Calu3 (cell line): ENCODE measurements around the gene APC2. TPM values are rescaled to one million over a fixed set of nuclear protein-coding genes. Genes with fewer than 3 reads are reported as not detected.

ENCODE experiments used
- BruUV-seq: library from RNA; stranded (reverse); fragments of 400-500 nt; replicated peaks from 2 replicates; lab custom pipeline; 2021; lab: Mats Ljungman, UMichigan
- CTCF ChIA-PET: fragments of 300-600 bp; sonication (Branson Sonifier 250); formaldehyde crosslinking; loops from one replicate; lab custom pipeline; 2022; ENCODE audit warnings: antibody characterized with exemption; lab: Charles Lee
- DNase-seq: peaks from one replicate; pipeline ENCODE4 v3.0.0; 2022
- H3K27ac Mint-ChIP-seq: one replicate; pipeline ENCODE4 v1.8.0; 2022; ENCODE audit warnings: mixed read lengths; ENCODE audit not compliant: unreplicated experiment
- H3K27me3 Mint-ChIP-seq: one replicate; pipeline ENCODE4 v1.8.0; 2022; ENCODE audit warnings: mixed read lengths; ENCODE audit not compliant: unreplicated experiment
- H3K36me3 Mint-ChIP-seq: one replicate; pipeline ENCODE4 v1.8.0; 2022; ENCODE audit warnings: mild to moderate bottlenecking, moderate library complexity, mixed read lengths; ENCODE audit not compliant: insufficient read depth, unreplicated experiment
- H3K4me1 Mint-ChIP-seq: one replicate; pipeline ENCODE4 v1.8.0; 2022; ENCODE audit warnings: mild to moderate bottlenecking, low read depth, mixed read lengths; ENCODE audit not compliant: unreplicated experiment
- H3K4me3 Mint-ChIP-seq: one replicate; pipeline ENCODE4 v1.8.0; 2022; ENCODE audit warnings: mild to moderate bottlenecking, low read depth, moderate library complexity, mixed read lengths; ENCODE audit not compliant: unreplicated experiment
- H3K9me3 Mint-ChIP-seq: one replicate; pipeline ENCODE4 v1.8.0; 2022; ENCODE audit warnings: low read depth, mixed read lengths; ENCODE audit not compliant: unreplicated experiment
- intact Hi-C: fragments of 100-400 bp; cut with micrococcal nuclease; formaldehyde crosslinking; loops from one replicate; pipeline ENCODE4 v1.10.0; 2022; ENCODE audit not compliant: unreplicated experiment
- total RNA-seq: library from RNA; stranded (reverse); gene quantifications from 2 replicates; pipeline ENCODE4 v1.2.3, GENCODE V29; 2022
- TF ChIP-seq, protein P1 (sequence below): fragments of 200-600 bp; IDR thresholded peaks from one replicate; pipeline ENCODE4 v1.8.0; 2022; ENCODE audit warnings: antibody characterized with exemption; ENCODE audit not compliant: unreplicated experiment

Gene APC2
- total RNA-seq, 1 experiment from 2014 or later, result 0.12 TPM

DNA sequence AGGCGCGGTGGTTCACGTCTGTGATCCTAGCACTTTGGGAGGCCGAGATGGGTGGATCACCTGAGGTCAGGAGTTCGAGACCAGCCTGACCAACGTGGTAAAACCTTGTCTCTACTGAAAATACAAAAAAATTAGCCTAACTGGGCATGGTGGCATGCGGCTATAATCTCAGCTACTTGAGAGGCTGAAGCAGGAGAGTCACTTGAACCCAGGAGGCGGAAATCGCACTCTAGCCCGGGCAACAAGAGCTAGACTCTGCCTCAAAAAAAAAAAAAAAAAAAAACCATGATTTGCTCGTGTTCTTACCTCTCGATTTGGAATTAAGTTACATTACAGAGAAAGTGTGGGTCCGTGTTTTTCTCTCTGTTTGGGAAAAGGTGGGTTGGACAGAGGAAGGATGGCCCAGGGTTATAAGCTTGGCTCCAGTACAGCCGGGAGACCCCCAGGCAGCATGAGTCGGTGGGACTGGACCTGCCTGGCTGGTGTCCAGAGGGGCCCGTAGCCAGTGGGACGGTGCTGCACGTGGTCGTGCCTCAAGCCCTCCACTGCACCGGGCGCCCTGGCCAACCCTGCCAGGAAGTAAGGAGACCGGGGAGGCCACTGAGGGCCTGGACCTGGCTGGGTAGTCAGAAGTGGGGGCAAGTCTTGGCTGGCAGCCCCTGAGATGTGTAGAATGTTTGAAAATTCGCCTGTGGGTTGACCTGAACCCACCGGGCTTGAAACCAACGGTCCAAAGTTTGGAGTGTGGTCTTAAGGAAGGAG lies 8.1 kb upstream of the APC2 start:
- Mint-ChIP-seq H3K27ac (no peak overlapping the region), H3K4me3 (no peak overlapping the region), H3K9me3 (no peaks in the 10 kb centered on the region), H3K4me1 (no peaks in the 10 kb centered on the region), H3K27me3 (peaks cover 3% of the 10 kb centered on the region), H3K36me3 (peaks cover 71% of the 10 kb centered on the region)
- intact Hi-C loops, result no loop called here
- CTCF ChIA-PET, result no interaction called here
- TF ChIP-seq, protein P1, sequence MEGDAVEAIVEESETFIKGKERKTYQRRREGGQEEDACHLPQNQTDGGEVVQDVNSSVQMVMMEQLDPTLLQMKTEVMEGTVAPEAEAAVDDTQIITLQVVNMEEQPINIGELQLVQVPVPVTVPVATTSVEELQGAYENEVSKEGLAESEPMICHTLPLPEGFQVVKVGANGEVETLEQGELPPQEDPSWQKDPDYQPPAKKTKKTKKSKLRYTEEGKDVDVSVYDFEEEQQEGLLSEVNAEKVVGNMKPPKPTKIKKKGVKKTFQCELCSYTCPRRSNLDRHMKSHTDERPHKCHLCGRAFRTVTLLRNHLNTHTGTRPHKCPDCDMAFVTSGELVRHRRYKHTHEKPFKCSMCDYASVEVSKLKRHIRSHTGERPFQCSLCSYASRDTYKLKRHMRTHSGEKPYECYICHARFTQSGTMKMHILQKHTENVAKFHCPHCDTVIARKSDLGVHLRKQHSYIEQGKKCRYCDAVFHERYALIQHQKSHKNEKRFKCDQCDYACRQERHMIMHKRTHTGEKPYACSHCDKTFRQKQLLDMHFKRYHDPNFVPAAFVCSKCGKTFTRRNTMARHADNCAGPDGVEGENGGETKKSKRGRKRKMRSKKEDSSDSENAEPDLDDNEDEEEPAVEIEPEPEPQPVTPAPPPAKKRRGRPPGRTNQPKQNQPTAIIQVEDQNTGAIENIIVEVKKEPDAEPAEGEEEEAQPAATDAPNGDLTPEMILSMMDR, result no peak
- no TSS peak for BruUV-seq
- DNase-seq, result no peak

DNA sequence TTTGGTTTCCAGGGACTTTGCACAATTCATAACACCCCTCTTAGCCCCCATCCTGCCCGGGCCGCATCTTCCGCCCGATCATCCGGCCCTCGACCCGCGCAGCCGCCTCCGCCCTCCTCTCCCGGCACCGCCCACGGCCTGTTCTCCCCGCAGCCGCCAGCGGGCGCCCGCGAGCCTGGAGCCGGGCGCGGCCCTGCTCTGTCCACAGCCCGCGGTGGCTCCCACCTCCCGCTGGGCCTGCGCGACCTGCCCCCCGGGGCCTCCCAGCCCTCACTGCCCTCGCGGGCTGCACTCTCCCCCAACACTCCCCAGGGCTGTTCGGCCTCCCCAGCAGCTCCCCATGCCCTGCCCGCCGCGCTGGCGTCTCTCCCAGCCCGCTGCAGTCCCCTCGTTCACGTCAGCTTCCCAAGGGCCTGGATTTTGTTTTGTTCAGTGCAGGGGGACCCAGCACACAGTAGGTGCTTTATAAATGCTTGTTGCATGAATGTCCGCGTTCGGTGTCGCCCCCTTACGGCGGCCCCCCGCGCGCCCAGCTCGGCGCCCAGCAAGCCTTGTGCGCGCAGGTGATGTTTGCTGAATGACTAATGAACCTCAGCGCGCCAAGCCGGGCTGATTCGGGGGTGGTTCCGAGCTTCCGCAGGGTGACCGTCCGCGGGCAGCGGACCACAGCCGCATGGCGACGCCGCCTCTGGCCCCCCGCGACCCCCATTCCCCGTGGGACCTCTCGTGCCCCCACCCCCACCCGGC lies 4.6 kb upstream of the APC2 start:
- intact Hi-C loops, result no loop called here
- BruUV-seq, result no TSS peak
- DNase-seq, result peak; percentile 72
- Mint-ChIP-seq H3K27me3 (peaks cover 37% of the 10 kb centered on the region), H3K4me3 (peak overlapping the region; percentile 69), H3K9me3 (no peaks in the 10 kb centered on the region), H3K36me3 (peaks cover 53% of the 10 kb centered on the region), H3K4me1 (no peaks in the 10 kb centered on the region), H3K27ac (no peak overlapping the region)
- CTCF ChIA-PET, result interaction anchor here (1.0 kb wide), 1 partner anchor 9 kb away, joined by 3 read pairs; no protein-coding TSS in a partner anchor
- TF ChIP-seq, protein P1, result peak; percentile 65

DNA sequence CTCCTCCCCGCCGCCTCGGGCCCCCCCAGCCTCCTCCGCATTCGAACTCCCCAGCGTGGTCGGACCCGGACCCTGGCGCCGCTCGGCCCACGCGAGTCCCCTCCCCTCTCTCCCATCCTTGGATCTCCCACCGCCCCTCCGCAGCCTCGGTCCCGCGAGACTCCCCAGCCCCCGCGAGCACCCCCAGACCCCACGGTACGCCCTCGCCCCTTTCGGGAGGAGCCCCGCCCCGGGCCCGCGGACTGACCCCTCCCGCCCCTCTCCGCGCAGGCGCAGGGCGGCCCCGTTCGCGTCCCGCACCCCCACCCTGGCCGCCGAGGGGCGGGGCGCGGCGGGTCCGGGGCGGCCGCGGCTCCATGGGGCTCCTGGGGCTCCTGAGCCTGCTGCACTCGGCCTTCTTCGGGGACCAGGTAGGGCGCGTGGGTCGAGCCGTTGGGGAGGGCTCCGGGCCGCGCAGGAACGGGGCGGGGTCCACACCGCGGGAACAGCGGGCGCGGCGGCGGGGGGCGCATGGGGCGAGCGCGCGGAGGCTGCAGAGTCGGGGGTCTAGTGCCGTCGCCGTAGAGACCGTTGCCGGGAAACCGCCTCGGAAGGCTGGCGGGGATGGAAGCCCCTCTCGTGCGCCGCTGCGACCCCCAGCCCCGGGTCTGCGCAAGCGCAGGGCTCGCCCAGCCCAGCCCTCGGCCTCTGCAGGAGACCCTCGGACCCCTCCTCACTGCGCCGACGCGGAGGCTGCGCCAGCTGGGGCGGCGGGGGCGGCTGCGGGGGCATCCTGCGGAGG lies 3.8 kb upstream of the APC2 start:
- DNase-seq, result peak; percentile 50
- CTCF ChIA-PET, result interaction anchor here (0.7 kb wide), 1 partner anchor 36 kb away, joined by 3 read pairs; no protein-coding TSS in a partner anchor

More for the DNA sequence above, 3.8 kb upstream of the APC2 start:
- TF ChIP-seq, protein P1, result no peak
- BruUV-seq, result no TSS peak
- H3K27ac Mint-ChIP-seq, result no peak overlapping the region
- H3K4me3 Mint-ChIP-seq, result peak overlapping the region; percentile 69
- peaks cover 44% of the 10 kb centered on the region for H3K27me3 Mint-ChIP-seq
- no peaks in the 10 kb centered on the region for H3K4me1 Mint-ChIP-seq
- peaks cover 45% of the 10 kb centered on the region for H3K36me3 Mint-ChIP-seq
- H3K9me3 Mint-ChIP-seq, result no peaks in the 10 kb centered on the region
- intact Hi-C loops, result no loop called here
